ENCODE measurements around the gene STAM2.

Gene STAM2

GRCh38 chr2:152071092-152071491, 104.5 kb downstream of the STAM2 start:
- no peak for DNase-seq (ENCODE audit: low read depth)

DNA sequence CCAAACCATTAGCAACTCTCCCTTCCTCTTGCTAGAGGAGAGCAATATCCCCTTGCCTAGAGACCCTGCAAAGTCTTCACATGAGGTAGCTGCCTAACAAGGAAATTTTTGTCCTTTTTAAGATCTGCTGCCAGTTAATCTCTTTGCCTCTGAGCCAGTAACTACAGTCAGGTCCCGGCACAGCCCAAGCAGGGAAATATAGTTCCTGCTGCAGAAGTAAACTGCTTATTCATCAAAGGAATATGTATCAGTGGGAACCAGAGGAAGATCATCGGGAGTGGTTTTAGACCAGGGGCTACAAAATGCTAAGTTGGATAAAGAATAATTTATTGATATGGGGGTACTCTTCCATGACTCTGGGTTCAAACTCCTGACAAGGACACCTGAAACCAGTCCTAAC, 107.3 kb downstream of the STAM2 start:
- no peak for DNase-seq (ENCODE audit: low read depth)

- DNase-seq (ENCODE audit: low read depth): no peak
Observed at GRCh38 chr2:152067823-152068222, 107.7 kb downstream of the STAM2 start.

Data from amniotic epithelial cell (primary cell).